Chondrocyte (in vitro differentiated cells): ENCODE measurements around the gene ZNF816. TPM values are rescaled to one million over a fixed set of nuclear protein-coding genes. Genes with fewer than 3 reads are reported as not detected.

Source experiments
- DNase-seq: peaks from one replicate; pipeline ENCODE4 v3.0.0; 2021; ENCODE audit warnings: mixed read lengths, low spot score
- H3K27ac Mint-ChIP-seq: one replicate; pipeline ENCODE4 v1.8.0; 2021; ENCODE audit warnings: mild to moderate bottlenecking, moderate library complexity, mixed read lengths; ENCODE audit not compliant: unreplicated experiment
- H3K27me3 Mint-ChIP-seq: 2 replicates; pipeline ENCODE4 v1.8.0; 2021; ENCODE audit warnings: low read depth, mixed read lengths
- H3K36me3 Mint-ChIP-seq: 2 replicates; pipeline ENCODE4 v1.8.0; 2021; ENCODE audit warnings: low read depth, mixed read lengths
- H3K4me1 Mint-ChIP-seq: 2 replicates; pipeline ENCODE4 v1.8.0; 2021; ENCODE audit warnings: low read depth, mild to moderate bottlenecking, mixed read lengths
- H3K4me3 Mint-ChIP-seq: one replicate; pipeline ENCODE4 v1.8.0; 2021; ENCODE audit warnings: mild to moderate bottlenecking, moderate library complexity, mixed read lengths; ENCODE audit not compliant: unreplicated experiment
- H3K9me3 Mint-ChIP-seq: 2 replicates; pipeline ENCODE4 v1.8.0; 2021; ENCODE audit warnings: low read depth, mixed read lengths
- long read RNA-seq: library from polyadenylated mRNA; stranded (forward); transcript quantifications from one replicate; pipeline ENCODE4 v2.0.0, GENCODE V29; 2021
- total RNA-seq: library from RNA; stranded (reverse); gene quantifications from 3 replicates; pipeline ENCODE4 v1.2.1, GENCODE V29; 2021
- TF ChIP-seq, protein P1 (sequence below): fragments of 200-600 bp; sonication (generic); IDR thresholded peaks from 2 replicates; pipeline ENCODE4 v1.5.0; 2021; ENCODE audit warnings: antibody characterized with exemption, mild to moderate bottlenecking, moderate library complexity

ZNF816 gene
- 8.2 to 9.3 TPM (median 8.7 TPM) in 3 replicates for total RNA-seq
- long read RNA-seq, partial matches to known transcripts: 0 of 6 reads
- long read RNA-seq, other reads (novel, unspliced or antisense): 3 of 6 reads

DNA sequence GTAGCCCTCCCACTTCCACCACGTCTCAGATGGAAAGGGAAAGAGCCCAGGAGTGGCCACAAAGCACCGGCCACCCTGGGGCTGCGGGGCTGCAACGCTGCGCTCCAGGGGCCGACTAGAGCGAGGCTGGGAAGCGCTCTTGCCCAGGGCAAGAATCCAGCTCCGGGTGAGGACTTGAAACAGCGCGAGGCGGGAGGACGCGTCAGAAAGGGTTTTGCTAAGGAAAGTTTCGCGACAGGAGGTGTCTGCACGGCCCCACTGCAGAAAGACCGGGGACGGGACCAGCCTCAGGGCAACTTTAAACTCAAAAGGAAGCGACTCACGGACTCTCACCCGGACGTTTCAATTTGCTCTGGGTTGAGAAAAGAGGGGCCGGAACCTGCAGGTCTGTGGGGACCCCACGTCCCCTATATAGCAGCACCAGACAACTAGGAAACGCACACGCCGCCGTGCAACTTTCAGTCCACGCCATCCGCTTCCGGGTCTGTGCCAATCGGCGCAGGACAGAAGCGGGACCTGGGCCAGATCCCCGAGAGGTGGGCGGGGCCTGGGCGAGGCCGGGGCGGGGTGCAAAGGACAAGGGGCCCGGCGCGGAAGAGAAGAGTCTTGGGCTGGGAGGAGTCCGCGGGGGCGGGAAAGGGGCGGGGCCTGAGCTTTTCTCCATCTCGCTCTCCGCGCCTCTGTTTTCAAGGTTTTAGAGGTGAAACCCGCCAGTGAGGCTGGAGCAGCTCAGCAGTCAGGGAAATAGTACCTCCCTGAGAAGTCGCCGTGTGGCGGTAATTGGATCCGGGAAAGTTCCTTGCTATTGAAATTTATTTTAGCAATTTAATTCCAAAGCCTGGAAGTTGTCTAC is at the start of gene ZNF816:
Gene ZNF816 (minus strand): TSS at position 488 of the 853 bp plus-strand sequence. CDS start 6,792 bp downstream, outside the sequence.
- peaks cover 12% of the 10 kb centered on the region for H3K36me3 Mint-ChIP-seq
- H3K4me1 Mint-ChIP-seq: peaks cover 27% of the 10 kb centered on the region
- DNase-seq: peak; percentile 99
- no peaks in the 10 kb centered on the region for H3K27me3 Mint-ChIP-seq
- H3K4me3 Mint-ChIP-seq: peak within 1 kb of the TSS; percentile 84
- H3K9me3 Mint-ChIP-seq: peaks cover 17% of the 10 kb centered on the region
- peak within 1 kb of the TSS; percentile 96 for H3K27ac Mint-ChIP-seq
- TF ChIP-seq, protein P1, sequence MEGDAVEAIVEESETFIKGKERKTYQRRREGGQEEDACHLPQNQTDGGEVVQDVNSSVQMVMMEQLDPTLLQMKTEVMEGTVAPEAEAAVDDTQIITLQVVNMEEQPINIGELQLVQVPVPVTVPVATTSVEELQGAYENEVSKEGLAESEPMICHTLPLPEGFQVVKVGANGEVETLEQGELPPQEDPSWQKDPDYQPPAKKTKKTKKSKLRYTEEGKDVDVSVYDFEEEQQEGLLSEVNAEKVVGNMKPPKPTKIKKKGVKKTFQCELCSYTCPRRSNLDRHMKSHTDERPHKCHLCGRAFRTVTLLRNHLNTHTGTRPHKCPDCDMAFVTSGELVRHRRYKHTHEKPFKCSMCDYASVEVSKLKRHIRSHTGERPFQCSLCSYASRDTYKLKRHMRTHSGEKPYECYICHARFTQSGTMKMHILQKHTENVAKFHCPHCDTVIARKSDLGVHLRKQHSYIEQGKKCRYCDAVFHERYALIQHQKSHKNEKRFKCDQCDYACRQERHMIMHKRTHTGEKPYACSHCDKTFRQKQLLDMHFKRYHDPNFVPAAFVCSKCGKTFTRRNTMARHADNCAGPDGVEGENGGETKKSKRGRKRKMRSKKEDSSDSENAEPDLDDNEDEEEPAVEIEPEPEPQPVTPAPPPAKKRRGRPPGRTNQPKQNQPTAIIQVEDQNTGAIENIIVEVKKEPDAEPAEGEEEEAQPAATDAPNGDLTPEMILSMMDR: no peak

DNA sequence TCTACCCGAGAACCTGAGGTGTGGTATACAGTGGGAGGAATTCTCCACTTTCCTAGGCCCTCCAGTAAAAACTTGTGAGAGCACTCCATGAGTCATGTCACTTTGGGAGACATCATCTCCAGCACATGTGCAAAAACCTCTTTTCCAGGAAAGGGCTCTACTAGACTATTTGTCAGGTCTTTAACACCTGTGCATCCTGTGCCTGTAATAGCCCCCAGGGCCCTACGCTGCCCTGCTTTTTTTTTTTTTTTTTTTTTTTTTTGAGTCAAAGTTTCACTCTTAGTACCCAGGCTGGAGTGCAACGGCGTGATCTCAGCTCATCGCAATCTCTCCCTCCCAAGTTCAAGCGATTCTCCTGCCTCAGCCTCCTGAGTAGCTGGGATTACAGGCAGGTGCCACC is 49.3 kb upstream of the ZNF816 start:
- no peak overlapping the region for H3K27ac Mint-ChIP-seq
- H3K27me3 Mint-ChIP-seq: no peaks in the 10 kb centered on the region
- no peak overlapping the region for H3K4me3 Mint-ChIP-seq
- H3K4me1 Mint-ChIP-seq: peaks cover 2% of the 10 kb centered on the region
- TF ChIP-seq, protein P1: no peak
- no peak for DNase-seq
- peaks cover 16% of the 10 kb centered on the region for H3K9me3 Mint-ChIP-seq
- no peaks in the 10 kb centered on the region for H3K36me3 Mint-ChIP-seq

DNA sequence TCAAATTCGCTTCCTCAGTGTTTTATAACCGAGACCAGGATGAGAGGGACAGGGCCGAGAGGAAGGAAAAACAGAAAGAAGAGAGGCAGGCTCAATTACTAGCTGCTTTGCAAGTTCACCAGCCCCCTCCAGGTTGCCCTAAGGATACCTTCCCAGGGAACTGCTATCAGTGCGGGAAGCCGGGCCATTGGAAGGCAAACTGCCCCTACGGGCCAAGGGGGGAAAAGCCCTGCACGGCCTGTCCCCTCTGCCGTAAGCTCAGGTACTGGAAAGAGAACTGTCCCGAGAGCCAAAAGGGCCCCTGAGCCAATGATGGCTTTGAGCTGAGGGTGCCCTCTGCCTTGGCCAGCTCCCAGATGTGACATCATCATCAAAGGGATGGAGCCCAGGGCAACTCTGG is 47.8 kb upstream of the ZNF816 start:
- Mint-ChIP-seq H3K27me3 (no peaks in the 10 kb centered on the region), H3K9me3 (peaks cover 16% of the 10 kb centered on the region), H3K4me1 (no peaks in the 10 kb centered on the region), H3K4me3 (no peak overlapping the region), H3K36me3 (no peaks in the 10 kb centered on the region), H3K27ac (no peak overlapping the region)
- TF ChIP-seq, protein P1: no peak
- no peak for DNase-seq

DNA sequence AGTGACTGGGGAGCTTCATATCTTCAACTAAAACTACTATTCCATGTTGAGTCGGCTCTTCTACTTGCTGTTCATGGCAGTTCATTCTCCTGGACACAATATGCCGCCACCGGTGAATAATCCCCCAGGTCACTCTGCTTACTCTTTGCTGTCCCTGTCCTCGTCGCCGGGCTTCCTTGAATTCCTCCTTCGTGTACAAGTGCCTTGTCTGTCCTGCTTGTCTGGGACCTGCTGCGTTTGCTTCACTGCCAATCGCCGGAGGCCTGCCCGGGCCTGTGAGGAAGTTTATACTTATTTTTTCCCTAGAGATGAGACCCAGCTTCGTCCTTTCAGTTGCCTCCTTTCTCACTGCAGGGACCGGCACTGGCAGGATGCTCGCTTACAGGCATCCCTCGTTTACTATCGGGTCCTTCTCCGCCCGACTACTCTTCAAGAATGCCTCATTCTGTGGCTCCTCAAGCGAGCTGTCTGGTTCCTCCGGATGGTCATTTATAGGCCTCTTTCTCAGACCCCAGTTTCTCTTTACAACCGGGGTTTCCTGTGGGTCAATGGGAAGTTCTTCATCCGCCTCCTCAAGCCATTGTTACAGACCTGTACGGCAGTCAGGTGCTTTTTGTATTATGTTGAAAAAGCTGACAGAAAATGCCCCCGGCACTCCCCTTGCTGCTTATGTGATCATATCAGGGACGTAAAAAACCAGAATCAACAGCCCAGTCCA is 45.5 kb upstream of the ZNF816 start:
- Mint-ChIP-seq H3K27me3 (no peaks in the 10 kb centered on the region), H3K36me3 (no peaks in the 10 kb centered on the region), H3K27ac (no peak overlapping the region), H3K4me3 (no peak overlapping the region), H3K4me1 (no peaks in the 10 kb centered on the region), H3K9me3 (peaks cover 13% of the 10 kb centered on the region)
- TF ChIP-seq, protein P1: no peak
- DNase-seq: no peak

DNA sequence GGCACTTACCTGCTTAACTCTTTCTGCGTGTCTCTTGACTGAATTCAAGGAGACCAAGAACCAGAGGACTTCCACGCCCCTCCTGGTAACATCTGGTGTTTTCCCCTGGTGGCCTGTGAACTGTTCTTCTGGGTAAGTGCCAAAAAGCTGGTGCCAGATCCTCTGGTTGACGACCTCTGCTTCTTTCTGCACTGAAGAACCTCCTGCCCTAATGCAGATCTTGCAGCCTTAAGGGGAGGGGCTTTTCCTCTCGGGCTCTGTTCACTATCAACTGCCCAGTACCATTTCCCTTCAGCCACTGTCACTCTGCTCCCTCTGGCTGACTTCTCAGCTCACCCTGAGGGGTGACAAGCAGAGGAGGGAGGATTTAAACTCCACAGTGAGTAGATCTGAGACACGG is 44.9 kb upstream of the ZNF816 start:
- Mint-ChIP-seq H3K9me3 (peaks cover 13% of the 10 kb centered on the region), H3K36me3 (no peaks in the 10 kb centered on the region), H3K27me3 (no peaks in the 10 kb centered on the region)

More for the DNA sequence above, 44.9 kb upstream of the ZNF816 start:
- DNase-seq: no peak
- no peak overlapping the region for H3K4me3 Mint-ChIP-seq
- H3K27ac Mint-ChIP-seq: no peak overlapping the region
- no peaks in the 10 kb centered on the region for H3K4me1 Mint-ChIP-seq
- TF ChIP-seq, protein P1: no peak
